Hematopoietic multipotent progenitor cell treated with erythropoietin and hydrocortisone succinate and interleukin-3 and kit ligand, for 15 days (in vitro differentiated cells): ENCODE measurements around the gene SLC38A6.
"Not testable (repeated sequence)": the region's sequence is repeated elsewhere in the genome, so short reads cannot be mapped to it uniquely, and the experiment has no call there.

Source experiments
- DNase-seq: peaks from one replicate; pipeline ENCODE4 v3.0.0-alpha.2; 2015; ENCODE audit warnings: low spot score

SLC38A6 gene

GRCh38 chr14:61051051-61051450 lies 70.0 kb downstream of the SLC38A6 start:
- no peak for DNase-seq

GRCh38 chr14:61051621-61052020 lies 70.6 kb downstream of the SLC38A6 start:
- no peak for DNase-seq

- DNase-seq = no peak
These were observed 82.4 kb downstream of the SLC38A6 start for GRCh38 chr14:61063461-61063860.

- DNase-seq = no peak
These were observed 83.2 kb downstream of the SLC38A6 start for GRCh38 chr14:61064210-61064609.

- DNase-seq = no peak
These were observed 83.8 kb downstream of the SLC38A6 start for GRCh38 chr14:61064856-61065255.

GRCh38 chr14:61065656-61066055 lies 84.6 kb downstream of the SLC38A6 start:
- no peak for DNase-seq

- DNase-seq = not testable (repeated sequence)
These were observed 91.4 kb downstream of the SLC38A6 start for GRCh38 chr14:61072442-61072841.

- DNase-seq = no peak
These were observed 93.8 kb downstream of the SLC38A6 start for GRCh38 chr14:61074852-61075251.

GRCh38 chr14:61076556-61076955 lies 95.5 kb downstream of the SLC38A6 start:
- no peak for DNase-seq

- DNase-seq = no peak
These were observed 96.4 kb downstream of the SLC38A6 start for GRCh38 chr14:61077437-61077836.

GRCh38 chr14:61077951-61078720 lies 97.1 kb downstream of the SLC38A6 start:
- no peak for DNase-seq

GRCh38 chr14:61080591-61081010 lies 99.6 kb downstream of the SLC38A6 start:
- DNase-seq = no peak

- no peak for DNase-seq
These were observed 107.0 kb downstream of the SLC38A6 start for GRCh38 chr14:61088081-61088480.

- no peak for DNase-seq
These were observed 108.2 kb downstream of the SLC38A6 start for GRCh38 chr14:61089126-61089750.

- DNase-seq = no peak
These were observed 109.6 kb downstream of the SLC38A6 start for GRCh38 chr14:61090432-61091216.

- no peak for DNase-seq
These were observed 110.7 kb downstream of the SLC38A6 start for GRCh38 chr14:61091657-61092273.

GRCh38 chr14:61098096-61098495 lies 117.1 kb downstream of the SLC38A6 start:
- DNase-seq = not testable (repeated sequence)

- no peak for DNase-seq
These were observed 117.7 kb downstream of the SLC38A6 start for GRCh38 chr14:61098721-61099120.

- no peak for DNase-seq
These were observed 118.3 kb downstream of the SLC38A6 start for GRCh38 chr14:61099216-61099835.

GRCh38 chr14:61101803-61102548 lies 120.9 kb downstream of the SLC38A6 start:
- DNase-seq = no peak
